Measurements from ENCODE around the gene ENKD1.
A peak's percentile ranks its signal among the peaks of the same experiment; 100 is the strongest.

DNA sequence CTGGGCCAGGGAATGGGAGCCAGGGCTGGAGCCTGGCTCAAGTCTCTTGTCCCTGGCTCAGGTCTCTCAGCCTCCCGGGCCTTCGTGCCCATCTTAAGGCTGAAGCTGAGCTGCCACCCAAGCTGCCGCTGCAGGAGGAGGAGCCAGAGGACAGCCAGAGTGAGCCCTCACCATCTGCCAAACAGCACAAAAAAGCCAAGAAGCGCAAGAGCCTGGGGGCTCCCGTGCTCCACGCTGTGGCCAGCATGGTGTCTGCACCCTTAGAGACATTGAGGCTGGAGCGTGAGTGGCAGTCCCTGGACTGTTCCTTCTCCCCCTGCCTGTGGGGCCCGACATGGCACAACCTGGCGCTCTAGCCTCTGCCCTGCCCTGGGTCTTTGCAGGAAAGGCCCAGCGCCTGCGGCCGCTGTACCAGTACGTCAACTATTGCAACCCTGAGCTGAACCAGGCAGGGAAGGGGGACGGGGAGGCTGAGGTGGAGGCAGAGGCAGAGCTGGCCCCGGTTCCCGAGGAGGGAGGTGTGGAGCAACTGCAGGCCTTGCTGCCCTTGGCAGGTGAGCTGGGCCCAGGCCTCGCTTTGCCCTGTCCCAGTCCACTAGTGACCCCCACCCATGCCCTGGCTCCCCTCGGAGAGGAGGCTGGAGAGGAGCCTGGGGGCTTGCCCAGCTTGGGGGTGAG lies 1.4 kb upstream of the ENKD1 start:
- no peak for TF ChIP-seq EZH2 (IDR thresholded peaks at IDR 0.05; ENCODE audit: borderline replicate concordance, insufficient read depth, low read depth, low read length, poor library complexity, severe bottlenecking)
- TF ChIP-seq, protein P1, sequence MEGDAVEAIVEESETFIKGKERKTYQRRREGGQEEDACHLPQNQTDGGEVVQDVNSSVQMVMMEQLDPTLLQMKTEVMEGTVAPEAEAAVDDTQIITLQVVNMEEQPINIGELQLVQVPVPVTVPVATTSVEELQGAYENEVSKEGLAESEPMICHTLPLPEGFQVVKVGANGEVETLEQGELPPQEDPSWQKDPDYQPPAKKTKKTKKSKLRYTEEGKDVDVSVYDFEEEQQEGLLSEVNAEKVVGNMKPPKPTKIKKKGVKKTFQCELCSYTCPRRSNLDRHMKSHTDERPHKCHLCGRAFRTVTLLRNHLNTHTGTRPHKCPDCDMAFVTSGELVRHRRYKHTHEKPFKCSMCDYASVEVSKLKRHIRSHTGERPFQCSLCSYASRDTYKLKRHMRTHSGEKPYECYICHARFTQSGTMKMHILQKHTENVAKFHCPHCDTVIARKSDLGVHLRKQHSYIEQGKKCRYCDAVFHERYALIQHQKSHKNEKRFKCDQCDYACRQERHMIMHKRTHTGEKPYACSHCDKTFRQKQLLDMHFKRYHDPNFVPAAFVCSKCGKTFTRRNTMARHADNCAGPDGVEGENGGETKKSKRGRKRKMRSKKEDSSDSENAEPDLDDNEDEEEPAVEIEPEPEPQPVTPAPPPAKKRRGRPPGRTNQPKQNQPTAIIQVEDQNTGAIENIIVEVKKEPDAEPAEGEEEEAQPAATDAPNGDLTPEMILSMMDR (IDR thresholded peaks at IDR 0.05): peak; percentile 75

All from B cell (primary cell).